ENCODE data around the gene CNTNAP2.

- TF ChIP-seq CTCF (IDR thresholded peaks at IDR 0.05) (no peak), POLR2AphosphoS5 (IDR thresholded peaks at IDR 0.05) (no peak), POLR2A (IDR thresholded peaks at IDR 0.05) (no peak), EP300 (IDR thresholded peaks at IDR 0.05) (no peak)
These were observed 229.5 kb downstream of the CNTNAP2 start for GRCh38 chr7:146346096-146346495.
